Peyer's patch (tissue), 4 donors: Measurements from ENCODE around the gene CDRT15. TPM values are rescaled to one million over a fixed set of nuclear protein-coding genes. Genes with fewer than 3 reads are reported as not detected.
"Not testable (repeated sequence)": the region's sequence is repeated elsewhere in the genome, so short reads cannot be mapped to it uniquely, and the experiment has no call there.

ENCODE experiments used
- DNase-seq, 3 donors: peaks; one replicate each; pipeline ENCODE4 v3.0.0-alpha.2; 2017 to 2019
- H3K27ac ChIP-seq, 4 donors: fragments of 200-600 bp; sonication (generic); one replicate each; pipeline ENCODE4 v1.5.1; 2016 to 2019
- H3K27me3 ChIP-seq, 2 donors: fragments of 200-600 bp; sonication (generic); one replicate each; pipeline ENCODE4 v1.5.1; 2019
- H3K36me3 ChIP-seq, 3 donors: fragments of 200-600 bp; sonication (generic); one replicate each; pipeline ENCODE4 v1.5.1; 2016 to 2019
- H3K4me1 ChIP-seq, 4 donors: fragments of 200-600 bp; sonication (generic); one replicate each; pipeline ENCODE4 v1.5.1; 2016 to 2019
- H3K4me3 ChIP-seq, 4 donors: fragments of 200-600 bp; sonication (generic); 1 replicate in 3 of 4; 2 replicates in 1 of 4; pipeline ENCODE4 v1.5.1; 2016 to 2019; ENCODE audit warnings: mild to moderate bottlenecking in 1 of 4
- H3K9me3 ChIP-seq, 4 donors: fragments of 200-600 bp; sonication (generic); one replicate each; pipeline ENCODE4 v1.5.1; 2016 to 2019; ENCODE audit warnings: mild to moderate bottlenecking in 1 of 4
- CTCF ChIP-seq, 6 experiments: fragments of 450-650 bp in 4 of 6; fragments of 200-600 bp in 2 of 6; sonication (generic) in 1 of 6; IDR thresholded peaks; one replicate each; pipeline ENCODE4 v1.5.1; 2017 to 2019; ENCODE audit warnings: antibody characterized with exemption in 6 of 6, mild to moderate bottlenecking in 3 of 6, moderate library complexity in 1 of 6
- POLR2A ChIP-seq, 2 donors: fragments of 450-650 bp; IDR thresholded peaks; one replicate each; pipeline ENCODE4 v1.5.1; 2017; ENCODE audit warnings: antibody characterized with exemption in 2 of 2, mild to moderate bottlenecking in 2 of 2, moderate library complexity in 2 of 2
- total RNA-seq, 4 donors: library from RNA; depleted of rRNA; stranded (reverse); fragments of >200 nt; gene quantifications; one replicate each; pipeline ENCODE4 v1.1.0, GENCODE V29; 2016

The CDRT15 gene
- total RNA-seq, 4 donors from 2014 or later, result not detected

GRCh38 chr17:14198013-14198412 lies 38.6 kb downstream of the CDRT15 start:
- Histone ChIP-seq H3K27ac (peak overlapping the region in 2 of 4 donors; percentile 12 to 66), H3K4me1 (peaks cover 0 to 43% (median 3%) of the 10 kb centered on the region in 4 donors)
- no peak for DNase-seq

GRCh38 chr17:14197586-14197985 lies 39.1 kb downstream of the CDRT15 start:
- Histone ChIP-seq H3K27me3 (no peaks in the 10 kb centered on the region), H3K36me3 (peaks cover 0 to 7% (median 0%) of the 10 kb centered on the region in 3 donors), H3K4me3 (no peak overlapping the region), H3K9me3 (no peaks in the 10 kb centered on the region), H3K27ac (peak overlapping the region in 1 of 4 donors; percentile 66), H3K4me1 (peaks cover 0 to 43% (median 3%) of the 10 kb centered on the region in 4 donors)
- TF ChIP-seq POLR2A (IDR thresholded peaks at IDR 0.05) (no peak), CTCF (IDR thresholded peaks at IDR 0.05) (no peak)
- peak in 2 of 3 donors; percentile 59 to 72 for DNase-seq

More at GRCh38 chr17:14198013-14198412, 38.6 kb downstream of the CDRT15 start:
- Histone ChIP-seq H3K4me3 (no peak overlapping the region), H3K36me3 (peaks cover 0 to 7% (median 0%) of the 10 kb centered on the region in 3 donors), H3K9me3 (no peaks in the 10 kb centered on the region), H3K27me3 (no peaks in the 10 kb centered on the region)
- TF ChIP-seq CTCF (IDR thresholded peaks at IDR 0.05) (no peak), POLR2A (IDR thresholded peaks at IDR 0.05) (no peak)

- Histone ChIP-seq H3K27me3 (no peaks in the 10 kb centered on the region), H3K36me3 (peaks cover 0 to 7% (median 0%) of the 10 kb centered on the region in 3 donors), H3K4me1 (peaks cover 0 to 43% (median 3%) of the 10 kb centered on the region in 4 donors), H3K27ac (peak overlapping the region in 1 of 4 donors; percentile 66), H3K4me3 (no peak overlapping the region), H3K9me3 (no peaks in the 10 kb centered on the region)
- no peak for DNase-seq
- TF ChIP-seq POLR2A (IDR thresholded peaks at IDR 0.05), result no peak
- no peak for TF ChIP-seq CTCF (IDR thresholded peaks at IDR 0.05)
Observed at GRCh38 chr17:14197057-14197456, 39.6 kb downstream of the CDRT15 start.

- Histone ChIP-seq H3K36me3 (peaks cover 0 to 7% (median 0%) of the 10 kb centered on the region in 3 donors), H3K4me3 (no peak overlapping the region), H3K27me3 (no peaks in the 10 kb centered on the region), H3K9me3 (no peaks in the 10 kb centered on the region), H3K27ac (peak overlapping the region in 1 of 4 donors; percentile 66), H3K4me1 (peaks cover 0 to 37% (median under 1%) of the 10 kb centered on the region in 4 donors)
- TF ChIP-seq CTCF (IDR thresholded peaks at IDR 0.05) (peak in 3 of 6 experiments; percentile 18 to 35 (median 24)), POLR2A (IDR thresholded peaks at IDR 0.05) (no peak)
- DNase-seq, result no peak
Observed at GRCh38 chr17:14196377-14196997, 40.2 kb downstream of the CDRT15 start.

- DNase-seq, result not testable (repeated sequence)
Observed at GRCh38 chr17:14192636-14193344, 43.9 kb downstream of the CDRT15 start.

GRCh38 chr17:14192039-14192438 lies 44.6 kb downstream of the CDRT15 start:
- H3K27me3 ChIP-seq, H3K4me3 ChIP-seq, H3K36me3 ChIP-seq, H3K27ac ChIP-seq, H3K9me3 ChIP-seq, DNase-seq: not testable (repeated sequence)
- H3K4me1 ChIP-seq, result peaks cover 0 to 10% (median 0%) of the 10 kb centered on the region in 4 donors

More at GRCh38 chr17:14192636-14193344, 43.9 kb downstream of the CDRT15 start:
- H3K27me3 ChIP-seq, H3K4me3 ChIP-seq, H3K36me3 ChIP-seq, H3K9me3 ChIP-seq: not testable (repeated sequence)
- H3K27ac ChIP-seq, result peak overlapping the region in 1 of 4 donors; percentile 26
- peaks cover 0 to 13% (median 0%) of the 10 kb centered on the region in 4 donors for H3K4me1 ChIP-seq

- not testable (repeated sequence) for H3K27ac ChIP-seq, H3K9me3 ChIP-seq, DNase-seq
Observed at GRCh38 chr17:14191469-14191868, 45.2 kb downstream of the CDRT15 start.

GRCh38 chr17:14190774-14191173 lies 45.9 kb downstream of the CDRT15 start:
- DNase-seq, H3K4me1 ChIP-seq, H3K27ac ChIP-seq, H3K9me3 ChIP-seq, H3K4me3 ChIP-seq, H3K27me3 ChIP-seq, H3K36me3 ChIP-seq: not testable (repeated sequence)

More at GRCh38 chr17:14191469-14191868, 45.2 kb downstream of the CDRT15 start:
- not testable (repeated sequence) for H3K4me1 ChIP-seq, H3K36me3 ChIP-seq, H3K4me3 ChIP-seq, H3K27me3 ChIP-seq

- not testable (repeated sequence) for DNase-seq, H3K4me1 ChIP-seq
Observed at GRCh38 chr17:14186443-14186842, 50.2 kb downstream of the CDRT15 start.

More at GRCh38 chr17:14186443-14186842, 50.2 kb downstream of the CDRT15 start:
- not testable (repeated sequence) for H3K4me3 ChIP-seq, H3K9me3 ChIP-seq, H3K27ac ChIP-seq, H3K27me3 ChIP-seq, H3K36me3 ChIP-seq
